B cell (primary cell): ENCODE results near the gene CEP128.

Source experiments
- CTCF ChIP-seq: fragments of 200-600 bp; IDR thresholded peaks from one replicate; pipeline ENCODE4 v1.8.0; 2022; ENCODE audit warnings: antibody characterized with exemption, mild to moderate bottlenecking
- EZH2 ChIP-seq: IDR thresholded peaks from 2 replicates; pipeline ENCODE4 v1.6.1; 2012; ENCODE audit warnings: borderline replicate concordance, low read depth, mild to moderate bottlenecking, moderate library complexity, low read length; ENCODE audit not compliant: insufficient read depth, poor library complexity, severe bottlenecking

GRCh38 chr14:80483331-80483730 is 458.2 kb downstream of the CEP128 start:
- TF ChIP-seq CTCF (no peak), EZH2 (no peak)
